ENCODE measurements around the gene GANC.

GRCh38 chr15:42239528-42240182 is 33.3 kb upstream of the GANC start:
- TF ChIP-seq EP300 (IDR thresholded peaks at IDR 0.05) (peak in 3 of 4 donors; percentile 11 to 52 (median 28)), CTCF (IDR thresholded peaks at IDR 0.05) (no peak), POLR2A (IDR thresholded peaks at IDR 0.05) (no peak), POLR2AphosphoS5 (IDR thresholded peaks at IDR 0.05) (no peak)

Measured in upper lobe of left lung (tissue), 4 donors.